IMR-90 (cell line): ENCODE results near the gene TFDP2.

ENCODE experiments used
- MAFK ChIP-seq: IDR thresholded peaks from 2 replicates; pipeline ENCODE4 v1.6.1; 2012; ENCODE audit warnings: low read depth, low read length, improper control_type of control experiment
- POLR2A ChIP-seq: IDR thresholded peaks from 2 replicates; pipeline ENCODE4 v1.6.1; 2012; ENCODE audit warnings: mild to moderate bottlenecking, low read depth, low read length
- RFX5 ChIP-seq: IDR thresholded peaks from 2 replicates; pipeline ENCODE4 v1.8.0; 2012; ENCODE audit warnings: low read depth, mild to moderate bottlenecking, low read length, moderate library complexity
- TF ChIP-seq, protein P1 (sequence below): conservative IDR thresholded peaks from 2 replicates; pipeline ENCODE4 v1.5.1; 2012; ENCODE audit warnings: mild to moderate bottlenecking, low read depth, low read length, improper control_type of control experiment
- TF ChIP-seq, protein P2 (sequence below): fragments of 150-350 bp; IDR thresholded peaks from 2 replicates; pipeline ENCODE4 v1.6.1; 2016; ENCODE audit warnings: low read depth, mild to moderate bottlenecking, low read length, moderate library complexity, borderline replicate concordance

DNA sequence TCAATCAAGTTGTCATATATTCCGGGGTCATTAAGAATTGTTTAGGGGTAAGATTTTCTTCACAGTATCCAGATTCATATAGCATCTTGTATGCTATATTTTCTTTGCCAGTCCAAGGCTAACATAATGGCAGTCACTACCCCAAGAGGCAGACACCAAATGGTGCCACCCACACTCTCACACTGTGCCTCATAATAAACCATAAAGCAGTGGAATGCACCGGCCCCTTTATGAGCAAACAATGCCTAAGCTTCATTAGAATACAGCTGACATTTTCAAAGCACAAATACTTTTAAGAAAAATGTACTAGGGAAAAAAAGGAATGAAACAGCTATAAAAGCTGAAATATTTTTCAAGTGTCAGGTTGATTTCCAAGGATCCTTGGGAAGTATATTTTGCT lies 121.6 kb downstream of the TFDP2 start:
- no peak for TF ChIP-seq POLR2A
- TF ChIP-seq RFX5 = no peak
- TF ChIP-seq, protein P1, sequence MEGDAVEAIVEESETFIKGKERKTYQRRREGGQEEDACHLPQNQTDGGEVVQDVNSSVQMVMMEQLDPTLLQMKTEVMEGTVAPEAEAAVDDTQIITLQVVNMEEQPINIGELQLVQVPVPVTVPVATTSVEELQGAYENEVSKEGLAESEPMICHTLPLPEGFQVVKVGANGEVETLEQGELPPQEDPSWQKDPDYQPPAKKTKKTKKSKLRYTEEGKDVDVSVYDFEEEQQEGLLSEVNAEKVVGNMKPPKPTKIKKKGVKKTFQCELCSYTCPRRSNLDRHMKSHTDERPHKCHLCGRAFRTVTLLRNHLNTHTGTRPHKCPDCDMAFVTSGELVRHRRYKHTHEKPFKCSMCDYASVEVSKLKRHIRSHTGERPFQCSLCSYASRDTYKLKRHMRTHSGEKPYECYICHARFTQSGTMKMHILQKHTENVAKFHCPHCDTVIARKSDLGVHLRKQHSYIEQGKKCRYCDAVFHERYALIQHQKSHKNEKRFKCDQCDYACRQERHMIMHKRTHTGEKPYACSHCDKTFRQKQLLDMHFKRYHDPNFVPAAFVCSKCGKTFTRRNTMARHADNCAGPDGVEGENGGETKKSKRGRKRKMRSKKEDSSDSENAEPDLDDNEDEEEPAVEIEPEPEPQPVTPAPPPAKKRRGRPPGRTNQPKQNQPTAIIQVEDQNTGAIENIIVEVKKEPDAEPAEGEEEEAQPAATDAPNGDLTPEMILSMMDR = no peak
- no peak for TF ChIP-seq MAFK
- TF ChIP-seq, protein P2, sequence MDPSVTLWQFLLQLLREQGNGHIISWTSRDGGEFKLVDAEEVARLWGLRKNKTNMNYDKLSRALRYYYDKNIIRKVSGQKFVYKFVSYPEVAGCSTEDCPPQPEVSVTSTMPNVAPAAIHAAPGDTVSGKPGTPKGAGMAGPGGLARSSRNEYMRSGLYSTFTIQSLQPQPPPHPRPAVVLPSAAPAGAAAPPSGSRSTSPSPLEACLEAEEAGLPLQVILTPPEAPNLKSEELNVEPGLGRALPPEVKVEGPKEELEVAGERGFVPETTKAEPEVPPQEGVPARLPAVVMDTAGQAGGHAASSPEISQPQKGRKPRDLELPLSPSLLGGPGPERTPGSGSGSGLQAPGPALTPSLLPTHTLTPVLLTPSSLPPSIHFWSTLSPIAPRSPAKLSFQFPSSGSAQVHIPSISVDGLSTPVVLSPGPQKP = no peak
